ENCODE data around the gene SLC6A12. TPM values are rescaled to one million over a fixed set of nuclear protein-coding genes. Genes with fewer than 3 reads are reported as not detected.

The SLC6A12 gene
- total RNA-seq, 1 experiment from 2014 or later = 0.79 TPM

- DNase-seq (ENCODE audit: low spot score) (no peak), ATAC-seq (no peak)
- no peak for TF ChIP-seq PREB (CRISPR knock-in tag; IDR thresholded peaks at IDR 0.05; ENCODE audit: borderline replicate concordance)
- Mint-ChIP-seq H3K36me3 (no peaks in the 10 kb centered on the region), H3K9me3 (no peaks in the 10 kb centered on the region), H3K4me1 (peaks cover 7% of the 10 kb centered on the region; the same call in 1 of the 2 replicates), H3K27ac (no peak overlapping the region), H3K27me3 (ENCODE audit: low read depth) (no peaks in the 10 kb centered on the region; the same call in 1 of the 2 replicates), H3K4me3 (no peak overlapping the region)
- CTCF ChIA-PET = interaction anchor here (0.6 kb wide), 1 partner anchor 335 kb away, joined by 3 read pairs; no protein-coding TSS in a partner anchor
- POLR2A ChIA-PET = no interaction called here
Observed at GRCh38 chr12:262113-262512, 48.2 kb upstream of the SLC6A12 start.

DNA sequence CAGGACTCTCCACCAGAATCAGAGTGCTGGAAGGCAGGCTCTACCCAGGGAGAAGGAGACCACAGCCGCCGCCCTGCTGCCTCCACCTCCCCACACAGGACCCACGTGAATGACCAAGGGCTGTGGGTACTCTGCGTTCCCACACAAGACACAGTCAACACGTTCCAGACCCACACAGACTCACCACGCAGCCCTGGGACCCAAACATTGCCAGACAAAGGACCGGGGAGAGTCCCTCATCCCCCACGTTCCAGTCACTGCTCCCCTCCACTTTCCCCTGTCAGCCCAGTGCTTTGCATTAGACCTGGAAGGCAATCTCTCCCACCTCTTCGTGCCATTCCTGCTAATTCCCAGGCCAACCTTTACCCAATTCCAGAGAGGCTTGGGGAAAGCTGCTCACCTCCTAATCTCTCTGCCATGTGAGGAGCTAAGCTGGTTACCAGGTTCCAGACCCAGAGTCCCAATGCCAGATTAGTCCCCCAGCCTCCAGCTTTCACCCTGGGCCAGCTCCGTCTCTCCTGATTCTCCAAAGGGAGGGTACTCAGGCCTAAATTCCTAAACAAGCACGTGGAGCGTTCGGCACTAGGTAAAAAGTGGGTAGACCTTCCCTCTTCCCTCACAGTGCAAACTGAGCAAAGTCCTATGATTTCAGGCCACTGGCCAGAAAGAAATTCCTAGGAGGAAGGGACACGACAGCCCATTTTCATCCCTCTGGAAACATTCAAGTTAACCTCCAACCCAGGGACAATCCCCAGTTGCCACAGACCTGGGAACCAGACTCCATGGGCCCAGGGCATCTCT is 43.8 kb upstream of the SLC6A12 start:
- H3K9me3 Mint-ChIP-seq = no peaks in the 10 kb centered on the region
- no peaks in the 10 kb centered on the region for H3K36me3 Mint-ChIP-seq
- no peak for DNase-seq (ENCODE audit: low spot score)
- POLR2A ChIA-PET = no interaction called here
- CTCF ChIA-PET = no interaction called here
- no peak overlapping the region for H3K27ac Mint-ChIP-seq
- H3K4me3 Mint-ChIP-seq = no peak overlapping the region
- peaks cover 13% of the 10 kb centered on the region for H3K4me1 Mint-ChIP-seq
- H3K27me3 Mint-ChIP-seq (ENCODE audit: low read depth) = no peaks in the 10 kb centered on the region; the same call in 1 of the 2 replicates
- TF ChIP-seq KAT7 (CRISPR knock-in tag; IDR thresholded peaks at IDR 0.05; ENCODE audit: borderline replicate concordance) (no peak), SMAD3 (CRISPR knock-in tag; IDR thresholded peaks at IDR 0.05; ENCODE audit: borderline replicate concordance) (no peak), USF1 (CRISPR knock-in tag; IDR thresholded peaks at IDR 0.05) (no peak), NFYB (CRISPR knock-in tag; conservative IDR thresholded peaks at IDR 0.05; ENCODE audit: low read depth) (no peak), ZNF416 (CRISPR knock-in tag; IDR thresholded peaks at IDR 0.05) (no peak)
- TF ChIP-seq, protein P1, sequence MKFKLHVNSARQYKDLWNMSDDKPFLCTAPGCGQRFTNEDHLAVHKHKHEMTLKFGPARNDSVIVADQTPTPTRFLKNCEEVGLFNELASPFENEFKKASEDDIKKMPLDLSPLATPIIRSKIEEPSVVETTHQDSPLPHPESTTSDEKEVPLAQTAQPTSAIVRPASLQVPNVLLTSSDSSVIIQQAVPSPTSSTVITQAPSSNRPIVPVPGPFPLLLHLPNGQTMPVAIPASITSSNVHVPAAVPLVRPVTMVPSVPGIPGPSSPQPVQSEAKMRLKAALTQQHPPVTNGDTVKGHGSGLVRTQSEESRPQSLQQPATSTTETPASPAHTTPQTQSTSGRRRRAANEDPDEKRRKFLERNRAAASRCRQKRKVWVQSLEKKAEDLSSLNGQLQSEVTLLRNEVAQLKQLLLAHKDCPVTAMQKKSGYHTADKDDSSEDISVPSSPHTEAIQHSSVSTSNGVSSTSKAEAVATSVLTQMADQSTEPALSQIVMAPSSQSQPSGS (CRISPR knock-in tag; IDR thresholded peaks at IDR 0.05; ENCODE audit: borderline replicate concordance, low read depth) = no peak
- ATAC-seq = no peak

GRCh38 chr12:256958-257357 is 43.0 kb upstream of the SLC6A12 start:
- DNase-seq (ENCODE audit: low spot score) (no peak), ATAC-seq (no peak)
- ChIA-PET POLR2A (no interaction called here), CTCF (no interaction called here)
- Mint-ChIP-seq H3K4me3 (no peak overlapping the region), H3K9me3 (no peaks in the 10 kb centered on the region), H3K36me3 (no peaks in the 10 kb centered on the region), H3K27ac (no peak overlapping the region), H3K27me3 (ENCODE audit: low read depth) (no peaks in the 10 kb centered on the region; the same call in 1 of the 2 replicates), H3K4me1 (peaks cover 9% of the 10 kb centered on the region)
- TF ChIP-seq, protein P2, sequence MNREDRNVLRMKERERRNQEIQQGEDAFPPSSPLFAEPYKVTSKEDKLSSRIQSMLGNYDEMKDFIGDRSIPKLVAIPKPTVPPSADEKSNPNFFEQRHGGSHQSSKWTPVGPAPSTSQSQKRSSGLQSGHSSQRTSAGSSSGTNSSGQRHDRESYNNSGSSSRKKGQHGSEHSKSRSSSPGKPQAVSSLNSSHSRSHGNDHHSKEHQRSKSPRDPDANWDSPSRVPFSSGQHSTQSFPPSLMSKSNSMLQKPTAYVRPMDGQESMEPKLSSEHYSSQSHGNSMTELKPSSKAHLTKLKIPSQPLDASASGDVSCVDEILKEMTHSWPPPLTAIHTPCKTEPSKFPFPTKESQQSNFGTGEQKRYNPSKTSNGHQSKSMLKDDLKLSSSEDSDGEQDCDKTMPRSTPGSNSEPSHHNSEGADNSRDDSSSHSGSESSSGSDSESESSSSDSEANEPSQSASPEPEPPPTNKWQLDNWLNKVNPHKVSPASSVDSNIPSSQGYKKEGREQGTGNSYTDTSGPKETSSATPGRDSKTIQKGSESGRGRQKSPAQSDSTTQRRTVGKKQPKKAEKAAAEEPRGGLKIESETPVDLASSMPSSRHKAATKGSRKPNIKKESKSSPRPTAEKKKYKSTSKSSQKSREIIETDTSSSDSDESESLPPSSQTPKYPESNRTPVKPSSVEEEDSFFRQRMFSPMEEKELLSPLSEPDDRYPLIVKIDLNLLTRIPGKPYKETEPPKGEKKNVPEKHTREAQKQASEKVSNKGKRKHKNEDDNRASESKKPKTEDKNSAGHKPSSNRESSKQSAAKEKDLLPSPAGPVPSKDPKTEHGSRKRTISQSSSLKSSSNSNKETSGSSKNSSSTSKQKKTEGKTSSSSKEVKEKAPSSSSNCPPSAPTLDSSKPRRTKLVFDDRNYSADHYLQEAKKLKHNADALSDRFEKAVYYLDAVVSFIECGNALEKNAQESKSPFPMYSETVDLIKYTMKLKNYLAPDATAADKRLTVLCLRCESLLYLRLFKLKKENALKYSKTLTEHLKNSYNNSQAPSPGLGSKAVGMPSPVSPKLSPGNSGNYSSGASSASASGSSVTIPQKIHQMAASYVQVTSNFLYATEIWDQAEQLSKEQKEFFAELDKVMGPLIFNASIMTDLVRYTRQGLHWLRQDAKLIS (CRISPR knock-in tag; IDR thresholded peaks at IDR 0.05; ENCODE audit: borderline replicate concordance) = no peak
- no peak for TF ChIP-seq ATF1 (CRISPR knock-in tag; IDR thresholded peaks at IDR 0.05)
- TF ChIP-seq AR (CRISPR knock-in tag; IDR thresholded peaks at IDR 0.05) = no peak
- no peak for TF ChIP-seq SP1 (CRISPR knock-in tag; conservative IDR thresholded peaks at IDR 0.05)
- TF ChIP-seq SMAD3 (CRISPR knock-in tag; IDR thresholded peaks at IDR 0.05; ENCODE audit: borderline replicate concordance) = no peak
- no peak for TF ChIP-seq CREM (CRISPR knock-in tag; IDR thresholded peaks at IDR 0.05)
- TF ChIP-seq MYBL2 (CRISPR knock-in tag; IDR thresholded peaks at IDR 0.05) = no peak
